Measurements from ENCODE around the gene BCAS1.
A peak's percentile ranks its signal among the peaks of the same experiment; 100 is the strongest.

BCAS1 gene

GRCh38 chr20:53929399-53929798 is 141.0 kb downstream of the BCAS1 start:
- TF ChIP-seq POLR2A (IDR thresholded peaks at IDR 0.05; ENCODE audit: low read length) = no peak
- no peak for TF ChIP-seq GATA1 (IDR thresholded peaks at IDR 0.05; ENCODE audit: low read depth, low read length)
- DNase-seq = no peak

GRCh38 chr20:53927990-53928389 is 142.4 kb downstream of the BCAS1 start:
- TF ChIP-seq POLR2A (IDR thresholded peaks at IDR 0.05; ENCODE audit: low read length) (no peak), GATA1 (IDR thresholded peaks at IDR 0.05; ENCODE audit: low read depth, low read length) (no peak)
- no peak for DNase-seq

GRCh38 chr20:53926428-53927028 is 143.9 kb downstream of the BCAS1 start:
- no peak for DNase-seq
- TF ChIP-seq GATA1 (IDR thresholded peaks at IDR 0.05; ENCODE audit: low read depth, low read length) (no peak), POLR2A (IDR thresholded peaks at IDR 0.05; ENCODE audit: low read length) (no peak)

- TF ChIP-seq POLR2A (IDR thresholded peaks at IDR 0.05; ENCODE audit: low read length) (no peak), GATA1 (IDR thresholded peaks at IDR 0.05; ENCODE audit: low read depth, low read length) (no peak)
- DNase-seq = no peak
These were observed 144.6 kb downstream of the BCAS1 start for GRCh38 chr20:53925651-53926401.

GRCh38 chr20:53923566-53924369 is 146.6 kb downstream of the BCAS1 start:
- no peak for DNase-seq
- no peak for TF ChIP-seq GATA1 (IDR thresholded peaks at IDR 0.05; ENCODE audit: low read depth, low read length)
- no peak for TF ChIP-seq POLR2A (IDR thresholded peaks at IDR 0.05; ENCODE audit: low read length)

- DNase-seq = no peak
- TF ChIP-seq POLR2A (IDR thresholded peaks at IDR 0.05; ENCODE audit: low read length) = no peak
- no peak for TF ChIP-seq GATA1 (IDR thresholded peaks at IDR 0.05; ENCODE audit: low read depth, low read length)
These were observed 147.5 kb downstream of the BCAS1 start for GRCh38 chr20:53922901-53923314.

- TF ChIP-seq GATA1 (IDR thresholded peaks at IDR 0.05; ENCODE audit: low read depth, low read length) (no peak), POLR2A (IDR thresholded peaks at IDR 0.05; ENCODE audit: low read length) (no peak)
- DNase-seq = no peak
These were observed 148.9 kb downstream of the BCAS1 start for GRCh38 chr20:53921443-53921973.

GRCh38 chr20:53920647-53921245 is 149.6 kb downstream of the BCAS1 start:
- TF ChIP-seq GATA1 (IDR thresholded peaks at IDR 0.05; ENCODE audit: low read depth, low read length) (no peak), POLR2A (IDR thresholded peaks at IDR 0.05; ENCODE audit: low read length) (no peak)

GRCh38 chr20:53919886-53920285 is 150.5 kb downstream of the BCAS1 start:
- TF ChIP-seq GATA1 (IDR thresholded peaks at IDR 0.05; ENCODE audit: low read depth, low read length) (no peak), POLR2A (IDR thresholded peaks at IDR 0.05; ENCODE audit: low read length) (no peak)

More at GRCh38 chr20:53920647-53921245, 149.6 kb downstream of the BCAS1 start:
- DNase-seq = no peak

GRCh38 chr20:53918949-53919361 is 151.4 kb downstream of the BCAS1 start:
- DNase-seq = no peak
- TF ChIP-seq GATA1 (IDR thresholded peaks at IDR 0.05; ENCODE audit: low read depth, low read length) (no peak), POLR2A (IDR thresholded peaks at IDR 0.05; ENCODE audit: low read length) (no peak)

More at GRCh38 chr20:53919886-53920285, 150.5 kb downstream of the BCAS1 start:
- DNase-seq = no peak

- no peak for DNase-seq
- TF ChIP-seq POLR2A (IDR thresholded peaks at IDR 0.05; ENCODE audit: low read length) (no peak), GATA1 (IDR thresholded peaks at IDR 0.05; ENCODE audit: low read depth, low read length) (no peak)
These were observed 152.4 kb downstream of the BCAS1 start for GRCh38 chr20:53918020-53918311.

GRCh38 chr20:53917145-53918019 is 153.0 kb downstream of the BCAS1 start:
- DNase-seq = peak; percentile 79 to 88

GRCh38 chr20:53916173-53916512 is 154.3 kb downstream of the BCAS1 start:
- no peak for DNase-seq
- TF ChIP-seq POLR2A (IDR thresholded peaks at IDR 0.05; ENCODE audit: low read length) (no peak), GATA1 (IDR thresholded peaks at IDR 0.05; ENCODE audit: low read depth, low read length) (no peak)

More at GRCh38 chr20:53917145-53918019, 153.0 kb downstream of the BCAS1 start:
- TF ChIP-seq GATA1 (IDR thresholded peaks at IDR 0.05; ENCODE audit: low read depth, low read length) = no peak
- TF ChIP-seq POLR2A (IDR thresholded peaks at IDR 0.05; ENCODE audit: low read length) = no peak

Data from erythroblast (primary cell).